Ascending aorta (tissue), 2 donors: Measurements from ENCODE around the gene INTS6L. TPM values are rescaled to one million over a fixed set of nuclear protein-coding genes. Genes with fewer than 3 reads are reported as not detected.
"Not testable (repeated sequence)": the region's sequence is repeated elsewhere in the genome, so short reads cannot be mapped to it uniquely, and the experiment has no call there.

Experiments
- DNase-seq, 2 donors: peaks; one replicate each; pipeline ENCODE4 v3.0.0-alpha.2; 2019; ENCODE audit warnings: low spot score in 2 of 2
- H3K27ac ChIP-seq, 2 donors: fragments of 200-600 bp; sonication (generic); one replicate each; pipeline ENCODE4 v1.5.1; 2016 to 2017; ENCODE audit warnings: mild to moderate bottlenecking in 1 of 2
- H3K27me3 ChIP-seq: fragments of 200-600 bp; sonication (generic); one replicate; pipeline ENCODE4 v1.5.1; 2017
- H3K36me3 ChIP-seq, 2 donors: fragments of 200-600 bp; sonication (generic); one replicate each; pipeline ENCODE4 v1.5.1; 2016
- H3K4me1 ChIP-seq, 2 donors: fragments of 200-600 bp; sonication (generic); one replicate each; pipeline ENCODE4 v1.5.1; 2016 to 2017; ENCODE audit warnings: mild to moderate bottlenecking in 1 of 2
- H3K4me3 ChIP-seq, 2 donors: fragments of 200-600 bp; sonication (generic); one replicate each; pipeline ENCODE4 v1.5.1; 2016 to 2017; ENCODE audit warnings: mild to moderate bottlenecking in 1 of 2
- H3K9me3 ChIP-seq, 2 donors: fragments of 200-600 bp; sonication (generic); one replicate each; pipeline ENCODE4 v1.5.1; 2016
- intact Hi-C: fragments of 100-400 bp; cut with DNase I; formaldehyde crosslinking; loops from one replicate; pipeline ENCODE4 v1.15.1; 2023
- total RNA-seq: library from RNA; depleted of rRNA; stranded (reverse); fragments of >200 nt; gene quantifications from one replicate; pipeline ENCODE4 v1.1.0, GENCODE V29; 2016
- TF ChIP-seq, protein P1 (sequence below), 3 experiments: fragments of 200-600 bp in 2 of 3; fragments of 450-650 bp in 1 of 3; sonication (generic) in 2 of 3; IDR thresholded peaks; one replicate each; pipeline ENCODE4 v1.5.1; 2016 to 2019; ENCODE audit warnings: antibody characterized with exemption in 3 of 3, mild to moderate bottlenecking in 1 of 3, moderate library complexity in 1 of 3

The INTS6L gene
- total RNA-seq, 1 donor from 2014 or later, result 11.9 TPM

DNA sequence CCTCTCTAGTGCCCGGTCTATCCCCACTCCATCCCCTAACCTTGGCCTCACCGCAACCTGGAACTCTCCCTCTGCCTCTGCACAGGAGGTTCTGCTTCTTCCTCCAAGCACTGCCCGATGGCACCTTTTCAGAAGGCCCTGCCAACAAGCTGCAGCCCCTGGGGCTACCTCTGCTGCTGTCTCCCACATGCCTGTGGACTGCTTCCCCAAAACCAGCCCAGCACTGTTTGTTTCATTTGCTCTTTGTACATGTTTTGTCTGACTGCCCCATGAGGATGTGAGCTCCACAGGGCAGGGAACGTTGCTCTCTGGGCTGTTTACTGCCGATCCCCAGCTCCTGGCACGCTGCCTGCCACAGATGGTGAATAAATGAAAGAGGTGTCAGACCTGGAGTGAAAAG lies 85.4 kb downstream of the INTS6L start:
- no peak for DNase-seq
- H3K27me3 ChIP-seq, result no peaks in the 10 kb centered on the region
- H3K9me3 ChIP-seq, result no peaks in the 10 kb centered on the region
- no peak overlapping the region for H3K4me3 ChIP-seq
- no peaks in the 10 kb centered on the region for H3K4me1 ChIP-seq
- no peaks in the 10 kb centered on the region for H3K36me3 ChIP-seq
- no peak overlapping the region for H3K27ac ChIP-seq
- intact Hi-C loops, result no loop called here
- TF ChIP-seq, protein P1, sequence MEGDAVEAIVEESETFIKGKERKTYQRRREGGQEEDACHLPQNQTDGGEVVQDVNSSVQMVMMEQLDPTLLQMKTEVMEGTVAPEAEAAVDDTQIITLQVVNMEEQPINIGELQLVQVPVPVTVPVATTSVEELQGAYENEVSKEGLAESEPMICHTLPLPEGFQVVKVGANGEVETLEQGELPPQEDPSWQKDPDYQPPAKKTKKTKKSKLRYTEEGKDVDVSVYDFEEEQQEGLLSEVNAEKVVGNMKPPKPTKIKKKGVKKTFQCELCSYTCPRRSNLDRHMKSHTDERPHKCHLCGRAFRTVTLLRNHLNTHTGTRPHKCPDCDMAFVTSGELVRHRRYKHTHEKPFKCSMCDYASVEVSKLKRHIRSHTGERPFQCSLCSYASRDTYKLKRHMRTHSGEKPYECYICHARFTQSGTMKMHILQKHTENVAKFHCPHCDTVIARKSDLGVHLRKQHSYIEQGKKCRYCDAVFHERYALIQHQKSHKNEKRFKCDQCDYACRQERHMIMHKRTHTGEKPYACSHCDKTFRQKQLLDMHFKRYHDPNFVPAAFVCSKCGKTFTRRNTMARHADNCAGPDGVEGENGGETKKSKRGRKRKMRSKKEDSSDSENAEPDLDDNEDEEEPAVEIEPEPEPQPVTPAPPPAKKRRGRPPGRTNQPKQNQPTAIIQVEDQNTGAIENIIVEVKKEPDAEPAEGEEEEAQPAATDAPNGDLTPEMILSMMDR (IDR thresholded peaks at IDR 0.05), result no peak

DNA sequence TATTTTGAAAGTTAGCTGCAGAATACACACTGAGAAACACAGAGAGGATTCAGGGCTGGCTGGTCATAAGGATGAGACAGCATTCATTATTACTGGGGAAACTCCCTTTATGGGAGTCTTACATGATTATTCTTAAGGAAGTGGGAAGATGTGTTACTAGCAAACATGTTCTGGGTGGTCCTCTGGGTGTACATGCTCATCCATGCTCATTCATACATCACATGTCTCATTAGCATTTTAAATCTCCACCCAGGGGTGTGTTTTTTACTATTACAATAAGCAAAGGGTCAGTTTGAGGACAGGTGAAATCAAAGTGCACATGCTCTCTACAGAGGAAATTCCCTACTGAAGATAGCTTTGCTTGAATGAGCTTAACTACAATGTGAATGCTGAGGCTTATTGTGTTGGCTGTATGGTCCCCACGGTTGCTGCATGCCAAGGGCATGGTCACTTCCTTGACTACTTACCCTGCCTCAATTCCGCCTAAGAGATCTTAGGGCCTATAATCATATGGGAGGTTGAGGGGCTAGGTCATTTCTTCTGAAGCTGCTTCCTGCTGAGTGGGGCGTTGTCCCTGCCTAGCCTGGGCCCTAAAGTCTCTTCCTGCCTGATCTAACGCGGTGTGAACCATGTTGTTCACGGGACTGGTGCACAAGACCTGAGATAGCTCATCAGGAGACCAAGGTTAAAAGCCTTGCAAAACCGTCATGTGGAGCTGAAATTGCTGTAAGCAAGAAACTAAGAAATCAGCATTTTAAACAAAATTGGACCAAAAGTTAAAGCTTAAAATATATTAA lies 104.1 kb downstream of the INTS6L start:
- H3K27me3 ChIP-seq, H3K4me1 ChIP-seq, H3K36me3 ChIP-seq, H3K4me3 ChIP-seq, H3K9me3 ChIP-seq, DNase-seq, H3K27ac ChIP-seq, intact Hi-C loops: not testable (repeated sequence)

DNA sequence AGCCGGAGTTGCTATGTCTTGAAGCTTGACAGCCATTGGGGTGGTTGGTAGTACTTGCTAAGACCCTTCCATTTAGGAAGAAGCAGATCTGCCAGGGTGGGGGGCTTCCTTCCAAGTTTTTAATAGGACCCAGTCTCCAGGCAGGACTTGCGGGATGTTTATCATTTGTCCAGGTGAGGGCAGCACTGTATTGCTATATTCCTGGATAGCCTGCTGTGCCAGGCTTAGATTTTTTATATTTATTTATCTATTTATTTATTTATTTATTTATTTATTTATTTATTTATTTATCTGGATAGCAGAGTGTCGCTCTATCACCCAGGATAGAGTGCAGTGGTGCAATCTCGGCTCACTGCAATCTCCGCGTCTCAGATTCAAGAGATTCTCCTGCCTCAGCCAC lies 105.5 kb downstream of the INTS6L start:
- intact Hi-C loops, result no loop called here
- Histone ChIP-seq H3K27ac (no peak overlapping the region), H3K4me3 (no peak overlapping the region), H3K4me1 (no peaks in the 10 kb centered on the region), H3K9me3 (no peaks in the 10 kb centered on the region), H3K36me3 (no peaks in the 10 kb centered on the region), H3K27me3 (no peaks in the 10 kb centered on the region)
- DNase-seq, result no peak
- TF ChIP-seq, protein P1 (IDR thresholded peaks at IDR 0.05), result no peak

DNA sequence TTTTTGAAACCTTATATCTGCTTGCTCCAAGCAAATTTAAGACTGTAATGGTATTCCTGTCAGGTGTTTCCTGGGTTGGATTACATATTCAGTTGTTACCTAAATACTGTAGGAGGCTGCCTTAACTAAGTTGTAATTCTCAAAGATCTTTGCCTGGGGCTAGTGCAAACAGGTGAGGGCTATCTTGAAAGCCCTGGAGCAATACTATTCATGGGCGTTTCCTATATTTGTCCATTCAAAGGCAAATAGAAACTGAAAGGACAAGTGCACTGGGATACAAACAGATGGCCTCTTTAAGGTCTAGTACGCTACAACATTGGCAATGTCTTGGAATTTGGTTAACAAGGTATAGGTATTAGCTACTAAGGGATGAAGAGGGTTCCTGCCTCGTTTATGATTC lies 108.9 kb downstream of the INTS6L start:
- intact Hi-C loops, result no loop called here
- Histone ChIP-seq H3K36me3 (no peaks in the 10 kb centered on the region), H3K9me3 (no peaks in the 10 kb centered on the region), H3K4me1 (no peaks in the 10 kb centered on the region), H3K27me3 (no peaks in the 10 kb centered on the region), H3K4me3 (no peak overlapping the region), H3K27ac (no peak overlapping the region)
- TF ChIP-seq, protein P1 (IDR thresholded peaks at IDR 0.05), result no peak
- DNase-seq, result no peak

Other genes starting within 250 kb of the INTS6L start
- not detected for gene ETDC, start 211.2 kb upstream of the INTS6L start, total RNA-seq
- gene ZNF75D, start 176.6 kb upstream of the INTS6L start, total RNA-seq, result 4.0 TPM
- gene ZNF449, start 175.9 kb upstream of the INTS6L start, total RNA-seq, result 4.0 TPM
- 0.85 TPM for gene SMIM10L2A, start 98.7 kb upstream of the INTS6L start, total RNA-seq
- gene CT45A1, start 193.0 kb downstream of the INTS6L start, total RNA-seq, result not detected
- gene CT45A3, start 247.5 kb downstream of the INTS6L start, total RNA-seq, result not detected